Sigmoid colon (tissue), 7 donors: Measurements from ENCODE around the gene SEC11A. TPM values are rescaled to one million over a fixed set of nuclear protein-coding genes. Genes with fewer than 3 reads are reported as not detected.
A peak's percentile ranks its signal among the peaks of the same experiment; 100 is the strongest.

Experiments
- DNase-seq: peaks from one replicate; pipeline ENCODE4 v3.0.0-alpha.2; 2019
- H3K27ac ChIP-seq, 4 donors: fragments of 200-600 bp; sonication (generic); one replicate each; pipeline ENCODE4 v1.5.1; 2016 to 2019; ENCODE audit warnings: mild to moderate bottlenecking in 1 of 4
- H3K27me3 ChIP-seq, 3 donors: fragments of 200-600 bp; sonication (generic); one replicate each; pipeline ENCODE4 v1.5.1; 2019; ENCODE audit warnings: mild to moderate bottlenecking in 1 of 3
- H3K36me3 ChIP-seq, 4 donors: fragments of 200-600 bp; sonication (generic); one replicate each; pipeline ENCODE4 v1.5.1; 2016 to 2019
- H3K4me1 ChIP-seq, 4 donors: fragments of 200-600 bp; sonication (generic); one replicate each; pipeline ENCODE4 v1.5.1; 2017 to 2019
- H3K4me3 ChIP-seq, 4 donors: fragments of 200-600 bp; sonication (generic); one replicate each; pipeline ENCODE4 v1.5.1; 2017 to 2019; ENCODE audit warnings: mild to moderate bottlenecking in 2 of 4, moderate library complexity in 1 of 4
- H3K9me3 ChIP-seq, 4 donors: fragments of 200-600 bp in 3 of 4; sonication (generic) in 3 of 4; one replicate each; pipeline versions ENCODE4 v1.5.1 to v1.6.1; 2013 to 2019
- EP300 ChIP-seq, 4 donors: sonication (generic); formaldehyde crosslinking; IDR thresholded peaks; one replicate each; pipeline ENCODE4 v1.6.1; 2017; ENCODE audit warnings: antibody characterized with exemption in 4 of 4
- POLR2A ChIP-seq, 2 donors: fragments of 450-650 bp; IDR thresholded peaks; one replicate each; pipeline ENCODE4 v1.6.1; 2016; ENCODE audit warnings: antibody characterized with exemption in 2 of 2, mild to moderate bottlenecking in 2 of 2, moderate library complexity in 2 of 2
- POLR2AphosphoS5 ChIP-seq, 4 donors: sonication (generic); formaldehyde crosslinking; IDR thresholded peaks; one replicate each; pipeline ENCODE4 v1.6.1; 2017; ENCODE audit warnings: antibody characterized with exemption in 4 of 4
- WGBS, 2 donors: extraction: QIAGEN DNeasy Blood & Tissue Kit; methylation state at CpG; one replicate each; pipeline ENCODE4 v1.1.7; 2013; 5-methylcytosine and 5-hydroxymethylcytosine counted together
- intact Hi-C: fragments of 100-400 bp; cut with DNase I; formaldehyde crosslinking; loops from one replicate; pipeline ENCODE4 v1.15.1; 2023
- polyA plus RNA-seq, 3 donors: library from polyadenylated mRNA; stranded (reverse); fragments of 200-250 nt; gene quantifications; one replicate each; pipeline ENCODE4 v1.2.3, GENCODE V29; 2013
- total RNA-seq, 4 donors: library from RNA; depleted of rRNA; stranded (reverse); fragments of >200 nt; gene quantifications; one replicate each; pipeline ENCODE4 v1.1.0, GENCODE V29; 2016
- TF ChIP-seq, protein P1 (sequence below), 4 experiments: fragments of 450-650 bp in 3 of 4; fragments of 200-600 bp in 1 of 4; IDR thresholded peaks; one replicate each; pipeline ENCODE4 v1.5.1; 2016 to 2019; ENCODE audit warnings: antibody characterized with exemption in 4 of 4, mild to moderate bottlenecking in 3 of 4, moderate library complexity in 2 of 4
- donor health status: healthy with polysubstance abuse.
- donor health status: Bipolar disorder and iron deficiency.
- donor health status: healthy.

Gene SEC11A
- total and polyA plus RNA-seq, 7 donors, result 83.9 to 216 (median 152) TPM

DNA sequence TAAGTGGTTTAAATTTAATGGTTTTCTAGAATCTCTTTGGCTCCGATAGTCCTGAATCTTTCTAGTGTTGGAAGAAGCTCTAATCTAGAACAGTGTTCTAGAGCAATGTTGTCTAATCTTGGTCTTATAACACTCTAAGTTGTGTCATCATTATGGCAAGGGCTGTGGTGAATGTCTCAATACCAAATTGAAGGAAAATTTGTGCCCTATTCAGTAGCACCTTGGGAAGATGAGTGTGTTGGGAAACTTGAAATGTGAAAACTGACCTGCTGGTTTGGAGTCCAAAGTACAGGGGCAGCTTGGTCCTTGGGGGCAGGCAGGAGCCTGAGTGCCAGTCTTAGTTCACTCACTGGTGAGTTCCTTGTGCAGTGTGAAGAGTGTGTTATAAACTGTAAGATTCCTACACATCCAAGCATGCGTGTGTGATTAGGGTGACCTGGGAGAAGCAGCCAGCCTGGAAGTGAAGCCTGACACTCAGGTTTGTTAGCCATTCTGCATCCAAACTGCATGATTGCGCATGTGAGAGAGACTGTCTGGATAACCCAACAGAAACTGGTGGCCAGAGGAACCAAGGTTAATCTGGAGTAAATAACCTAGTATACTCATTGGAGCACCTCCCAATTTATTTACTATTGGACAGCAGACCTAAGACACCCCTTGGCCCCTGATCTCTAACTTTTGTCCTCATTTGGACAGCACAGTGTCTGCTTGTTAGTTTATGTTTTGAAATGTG is 47.1 kb upstream of the SEC11A start:
- intact Hi-C loops, result no loop called here
- H3K27ac ChIP-seq, result peak overlapping the region in 1 of 4 donors; percentile 30
- 84 to 93% methylated on average over 3 of the region's 3 CpGs for WGBS, 2 donors

DNA sequence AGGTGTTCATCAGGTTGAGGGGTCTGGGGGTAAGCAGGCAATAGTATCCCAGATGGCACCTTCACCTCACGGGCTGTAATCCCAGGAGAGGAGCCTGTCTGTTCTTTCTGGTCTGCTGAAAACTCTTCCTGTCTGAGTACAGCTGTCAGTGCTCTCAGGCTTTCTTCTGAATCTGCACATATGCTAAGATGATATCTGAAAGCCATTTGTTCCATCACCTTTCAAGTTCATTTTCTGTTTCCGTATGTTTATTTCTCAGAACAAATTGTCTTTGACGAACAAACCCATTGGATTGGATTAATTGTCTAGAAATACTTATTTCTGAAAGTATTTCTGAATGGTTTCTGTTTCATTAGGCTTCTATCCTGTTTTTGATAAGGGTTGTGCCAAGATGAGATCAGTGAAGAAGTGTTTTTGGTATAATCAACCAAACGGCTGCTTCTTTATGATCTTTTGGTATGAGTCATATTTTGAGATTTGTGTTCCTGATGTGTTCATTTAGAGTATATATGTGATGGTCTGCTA is 45.7 kb upstream of the SEC11A start:
- 33 to 37% methylated on average over 4 of the region's 4 CpGs for WGBS, 2 donors
- no peaks in the 10 kb centered on the region for H3K27me3 ChIP-seq
- DNase-seq, result no peak
- no peak overlapping the region for H3K4me3 ChIP-seq
- peaks cover 0 to 14% (median 2%) of the 10 kb centered on the region in 4 donors for H3K36me3 ChIP-seq
- H3K27ac ChIP-seq, result peak overlapping the region in 1 of 4 donors; percentile 8
- intact Hi-C loops, result no loop called here
- TF ChIP-seq POLR2A (IDR thresholded peaks at IDR 0.05) (no peak), EP300 (IDR thresholded peaks at IDR 0.05) (no peak), POLR2AphosphoS5 (IDR thresholded peaks at IDR 0.05) (no peak)
- TF ChIP-seq, protein P1, sequence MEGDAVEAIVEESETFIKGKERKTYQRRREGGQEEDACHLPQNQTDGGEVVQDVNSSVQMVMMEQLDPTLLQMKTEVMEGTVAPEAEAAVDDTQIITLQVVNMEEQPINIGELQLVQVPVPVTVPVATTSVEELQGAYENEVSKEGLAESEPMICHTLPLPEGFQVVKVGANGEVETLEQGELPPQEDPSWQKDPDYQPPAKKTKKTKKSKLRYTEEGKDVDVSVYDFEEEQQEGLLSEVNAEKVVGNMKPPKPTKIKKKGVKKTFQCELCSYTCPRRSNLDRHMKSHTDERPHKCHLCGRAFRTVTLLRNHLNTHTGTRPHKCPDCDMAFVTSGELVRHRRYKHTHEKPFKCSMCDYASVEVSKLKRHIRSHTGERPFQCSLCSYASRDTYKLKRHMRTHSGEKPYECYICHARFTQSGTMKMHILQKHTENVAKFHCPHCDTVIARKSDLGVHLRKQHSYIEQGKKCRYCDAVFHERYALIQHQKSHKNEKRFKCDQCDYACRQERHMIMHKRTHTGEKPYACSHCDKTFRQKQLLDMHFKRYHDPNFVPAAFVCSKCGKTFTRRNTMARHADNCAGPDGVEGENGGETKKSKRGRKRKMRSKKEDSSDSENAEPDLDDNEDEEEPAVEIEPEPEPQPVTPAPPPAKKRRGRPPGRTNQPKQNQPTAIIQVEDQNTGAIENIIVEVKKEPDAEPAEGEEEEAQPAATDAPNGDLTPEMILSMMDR (IDR thresholded peaks at IDR 0.05), result no peak
- H3K9me3 ChIP-seq, result no peaks in the 10 kb centered on the region
- peaks cover 0 to 55% (median 45%) of the 10 kb centered on the region in 4 donors for H3K4me1 ChIP-seq

More for the DNA sequence above, 47.1 kb upstream of the SEC11A start:
- H3K27me3 ChIP-seq, result no peaks in the 10 kb centered on the region
- no peak overlapping the region for H3K4me3 ChIP-seq
- no peak for TF ChIP-seq POLR2A (IDR thresholded peaks at IDR 0.05)
- TF ChIP-seq, protein P1 (IDR thresholded peaks at IDR 0.05), result no peak
- peaks cover 0 to 55% (median 44%) of the 10 kb centered on the region in 4 donors for H3K4me1 ChIP-seq
- peaks cover 0 to 25% (median 2%) of the 10 kb centered on the region in 4 donors for H3K36me3 ChIP-seq
- H3K9me3 ChIP-seq, result no peaks in the 10 kb centered on the region
- no peak for DNase-seq

- H3K27me3 ChIP-seq, result no peaks in the 10 kb centered on the region
- 92 to 93% methylated on average over 1 of the region's 1 CpG for WGBS, 2 donors
- peaks cover 0 to 5% (median 0%) of the 10 kb centered on the region in 4 donors for H3K36me3 ChIP-seq
- peaks cover 0 to 64% (median 53%) of the 10 kb centered on the region in 4 donors for H3K4me1 ChIP-seq
- intact Hi-C loops, result no loop called here
- H3K27ac ChIP-seq, result no peak overlapping the region
- DNase-seq, result no peak
- no peak overlapping the region for H3K4me3 ChIP-seq
- no peaks in the 10 kb centered on the region for H3K9me3 ChIP-seq
- no peak for TF ChIP-seq EP300 (IDR thresholded peaks at IDR 0.05)
- TF ChIP-seq, protein P1 (IDR thresholded peaks at IDR 0.05), result no peak
- no peak for TF ChIP-seq POLR2A (IDR thresholded peaks at IDR 0.05)
- TF ChIP-seq POLR2AphosphoS5 (IDR thresholded peaks at IDR 0.05), result no peak
Observed at GRCh38 chr15:84760219-84760618, 44.3 kb upstream of the SEC11A start.

GRCh38 chr15:84759018-84759417 is 43.1 kb upstream of the SEC11A start:
- WGBS, 2 donors, result 25 to 40% methylated on average over 1 of the region's 1 CpG

More at GRCh38 chr15:84759018-84759417, 43.1 kb upstream of the SEC11A start:
- Histone ChIP-seq H3K4me1 (peaks cover 0 to 69% (median 50%) of the 10 kb centered on the region in 4 donors), H3K4me3 (no peak overlapping the region), H3K27me3 (no peaks in the 10 kb centered on the region), H3K36me3 (no peaks in the 10 kb centered on the region), H3K27ac (no peak overlapping the region), H3K9me3 (no peaks in the 10 kb centered on the region)
- intact Hi-C loops, result no loop called here
- TF ChIP-seq EP300 (IDR thresholded peaks at IDR 0.05), result no peak
- TF ChIP-seq POLR2AphosphoS5 (IDR thresholded peaks at IDR 0.05), result no peak
- TF ChIP-seq POLR2A (IDR thresholded peaks at IDR 0.05), result no peak
- TF ChIP-seq, protein P1 (IDR thresholded peaks at IDR 0.05), result no peak
- no peak for DNase-seq
